GM12878 (cell line): ENCODE results near the gene ZDHHC7. TPM values are rescaled to one million over a fixed set of nuclear protein-coding genes. Genes with fewer than 3 reads are reported as not detected.
A peak's percentile ranks its signal among the peaks of the same experiment; 100 is the strongest.

Source experiments
- ATAC-seq: fragments of 200-7000 bp; cut with Tn5 transposase; 3 replicates; pipeline ENCODE4 v1.9.1; 2020; ENCODE audit warnings: mild to moderate bottlenecking, moderate library complexity
- BruUV-seq: library from RNA; stranded (reverse); fragments of 400-500 nt; replicated peaks from 2 replicates; lab custom pipeline; 2021; lab: Mats Ljungman, UMichigan
- CTCF ChIA-PET: fragments of 300-600 bp; sonication (Branson Sonifier 250); formaldehyde crosslinking; extraction: SDS; loops from one replicate; lab custom pipeline; 2021; ENCODE audit warnings: inconsistent platforms; lab: Yijun Ruan, JAX
- POLR2A ChIA-PET: fragments of 350-600 bp; formaldehyde crosslinking; extraction: SDS; loops from one replicate; lab custom pipeline; 2021; ENCODE audit warnings: inconsistent platforms; lab: Charles Lee
- RAD21 ChIA-PET: fragments of 300-600 bp; sonication (Branson Sonifier 250); formaldehyde crosslinking; loops from one replicate; lab custom pipeline; 2023; ENCODE audit warnings: antibody characterized with exemption; ENCODE audit not compliant: unreplicated experiment; lab: Charles Lee
- SMC1A ChIA-PET: fragments of 300-600 bp; sonication (Branson Sonifier 250); formaldehyde crosslinking; loops from one replicate; lab custom pipeline; 2023; ENCODE audit not compliant: unreplicated experiment, uncharacterized antibody; lab: Charles Lee
- DNase-seq: peaks from one replicate; pipeline ENCODE4 v3.0.0-alpha.2; 2011; ENCODE audit warnings: low read depth, low spot score
- FAIRE-seq: peaks from 3 replicates; lab custom pipeline; 2011; peaks lifted over from hg19 to GRCh38; lab: Jason Lieb, UNC
- H2AFZ ChIP-seq: 2 replicates; pipeline ENCODE4 v1.6.0; 2011; ENCODE audit warnings: low read depth, low read length, control low read depth; ENCODE audit not compliant: control insufficient read depth
- H3K27ac ChIP-seq: 2 replicates; pipeline ENCODE4 v1.5.1; 2011; ENCODE audit warnings: control low read depth; ENCODE audit not compliant: control insufficient read depth, insufficient read depth
- H3K27me3 ChIP-seq, 2 experiments: replicated peaks in 1 of 2; 2 replicates each; pipeline versions ENCODE4 v1.6.0 to v1.6.1; 2011; ENCODE audit warnings: low read length in 1 of 2; ENCODE audit not compliant: control insufficient read depth in 2 of 2, insufficient read depth in 2 of 2
- H3K36me3 ChIP-seq, 2 experiments: 2 replicates each; pipeline ENCODE4 v1.5.1; 2011; ENCODE audit warnings: low read length in 1 of 2; ENCODE audit not compliant: control insufficient read depth in 2 of 2, insufficient read depth in 2 of 2
- H3K4me1 ChIP-seq: 2 replicates; pipeline ENCODE4 v1.6.1; 2011; ENCODE audit warnings: mild to moderate bottlenecking, low read length, moderate library complexity, mixed read lengths; ENCODE audit not compliant: control insufficient read depth, insufficient read depth
- H3K4me2 ChIP-seq: 2 replicates; pipeline ENCODE4 v1.6.0; 2011; ENCODE audit warnings: control low read depth; ENCODE audit not compliant: control insufficient read depth, insufficient read depth
- H3K4me3 ChIP-seq: fragments of 200-600 bp; sonication (generic); 2 replicates; pipeline ENCODE4 v1.5.1; 2016
- H3K79me2 ChIP-seq: 2 replicates; pipeline ENCODE4 v1.6.0; 2011; ENCODE audit warnings: low read length; ENCODE audit not compliant: control insufficient read depth, insufficient read depth
- H3K9ac ChIP-seq: 2 replicates; pipeline ENCODE4 v1.8.0; 2011; ENCODE audit warnings: low read length, control low read depth, mixed read lengths; ENCODE audit not compliant: control insufficient read depth, insufficient read depth
- H3K9me3 ChIP-seq: replicated peaks from 3 replicates; pipeline ENCODE4 v1.5.1; 2011; ENCODE audit warnings: mild to moderate bottlenecking, low read length; ENCODE audit not compliant: control insufficient read depth, insufficient read depth
- H4K20me1 ChIP-seq: 2 replicates; pipeline ENCODE4 v1.6.0; 2011; ENCODE audit not compliant: control insufficient read depth, insufficient read depth
- ASH2L ChIP-seq: fragments of 300-600, 200-600 bp; sonication (generic); IDR thresholded peaks from 2 replicates; pipeline ENCODE4 v1.6.1; 2017; ENCODE audit warnings: low read depth, mild to moderate bottlenecking, borderline replicate concordance
- BCL3 ChIP-seq: IDR thresholded peaks from 2 replicates; pipeline ENCODE4 v1.6.1; 2011; ENCODE audit warnings: borderline replicate concordance, low read depth, mild to moderate bottlenecking, moderate library complexity, low read length; ENCODE audit not compliant: insufficient read depth, poor library complexity, severe bottlenecking
- BRCA1 ChIP-seq: IDR thresholded peaks from 2 replicates; pipeline ENCODE4 v1.6.1; 2011; ENCODE audit warnings: low read depth, low read length, improper control_type of control experiment
- CTCF ChIP-seq, 3 experiments: IDR thresholded peaks in 2 of 3; conservative IDR thresholded peaks in 1 of 3; 2 replicates each; pipeline ENCODE4 v1.5.1; 2011; ENCODE audit warnings: low read depth in 3 of 3, low read length in 3 of 3, mild to moderate bottlenecking in 3 of 3, control low read depth in 2 of 3, moderate library complexity in 2 of 3, inconsistent platforms in 1 of 3, mixed read lengths in 1 of 3; ENCODE audit not compliant: control insufficient read depth in 2 of 3, insufficient read depth in 1 of 3; ENCODE audit errors: extremely low read depth in 1 of 3
- IKZF2 ChIP-seq, 2 experiments: fragments of 450-650 bp; IDR thresholded peaks; 2 replicates each; pipeline ENCODE4 v1.6.1; 2017; ENCODE audit warnings: mild to moderate bottlenecking in 2 of 2, moderate library complexity in 2 of 2
- MEF2B ChIP-seq: fragments of 450-650 bp; IDR thresholded peaks from 2 replicates; pipeline ENCODE4 v1.6.1; 2018; ENCODE audit warnings: mild to moderate bottlenecking, moderate library complexity; ENCODE audit not compliant: partially characterized antibody, poor library complexity, severe bottlenecking
- MTA3 ChIP-seq: IDR thresholded peaks from 2 replicates; pipeline ENCODE4 v1.6.1; 2012; ENCODE audit warnings: low read length, inconsistent platforms, borderline replicate concordance
- NFIC ChIP-seq: IDR thresholded peaks from 2 replicates; pipeline ENCODE4 v1.6.1; 2012; ENCODE audit warnings: low read depth, mild to moderate bottlenecking, inconsistent platforms, low read length, moderate library complexity
- POLR2AphosphoS5 ChIP-seq: IDR thresholded peaks from 2 replicates; pipeline ENCODE4 v1.6.1; 2011; ENCODE audit warnings: mild to moderate bottlenecking, low read length, inconsistent platforms
- STAT1 ChIP-seq: fragments of 450-650 bp; conservative IDR thresholded peaks from 2 replicates; pipeline ENCODE4 v1.6.1; 2014; ENCODE audit warnings: antibody characterized with exemption, mild to moderate bottlenecking
- ZNF274 ChIP-seq: IDR thresholded peaks from one replicate; pipeline ENCODE4 v1.8.0; 2011; ENCODE audit not compliant: insufficient read length, insufficient read depth
- WGBS: methylation state at CpG from one replicate; pipeline ENCODE4 v1.1.6; 2016; ENCODE audit warnings: low lambda C conversion rate; ENCODE audit not compliant: insufficient replicate concordance, insufficient coverage; ENCODE audit errors: missing lambda C conversion rate; 5-methylcytosine and 5-hydroxymethylcytosine counted together
- in situ Hi-C: fragments of 300-500 bp; cut with MboI; formaldehyde crosslinking; loops from 9 replicates; pipeline ENCODE4 v1.14.3; 2018; ENCODE audit warnings: mixed read lengths
- intact Hi-C: fragments of 100-400 bp; cut with micrococcal nuclease; formaldehyde crosslinking; loops from one replicate; pipeline ENCODE4 v1.14.2; 2022; ENCODE audit not compliant: unreplicated experiment
- polyA plus RNA-seq, 11 experiments: library from polyadenylated mRNA; depleted of rRNA in 4 of 11; unstranded in 6 of 11; stranded (reverse) in 5 of 11; fragments of >200 nt; fragmentation: Nextera tagmentation in 4 of 11; fragmentation: Illumina TruSeq in 1 of 11; extraction: Ambion mirVana in 4 of 11; extraction: Trizol in 1 of 11; gene quantifications; 1 replicate in 1 of 11; 2 replicates in 10 of 11; pipeline versions ENCODE4 v1.2.1 to v1.2.3, GENCODE V29; 2011 to 2016; ENCODE audit warnings: inconsistent platforms in 2 of 11, missing spikeins in 2 of 11, low read depth in 1 of 11
- total RNA-seq, 4 experiments: library from RNA; depleted of rRNA in 3 of 4; stranded (reverse); fragments of >200 nt in 3 of 4; fragmentation: Illumina TruSeq in 1 of 4; extraction: Trizol in 1 of 4; gene quantifications; 2 replicates each; pipeline versions ENCODE4 v1.2.1 to v1.2.3, GENCODE V29; 2013 to 2021

The ZDHHC7 gene
- total and polyA plus RNA-seq, 10 of the 15 experiments (the other 5 are each of a cell fraction or from before 2014, with no cell fraction given) = 0.87 to 26.0 (median 20.0) TPM

GRCh38 chr16:84959784-84960417 is 51.4 kb downstream of the ZDHHC7 start:
- ATAC-seq (no peak), DNase-seq (no peak)
- no TSS peak for BruUV-seq
- SMC1A ChIA-PET = no interaction called here
- 41% methylated on average over 17 of the region's 17 CpGs for WGBS
- H2AFZ ChIP-seq = no peak overlapping the region
- no peaks in the 10 kb centered on the region for H3K79me2 ChIP-seq
- no peak overlapping the region for H3K27ac ChIP-seq
- no peaks in the 10 kb centered on the region for H3K4me1 ChIP-seq
- no peaks in the 10 kb centered on the region for H3K36me3 ChIP-seq
- H3K4me3 ChIP-seq = no peak overlapping the region
- RAD21 ChIA-PET = no interaction called here
- no peaks in the 10 kb centered on the region; the same call in 2 of the 3 replicates for H3K9me3 ChIP-seq
- no peak overlapping the region for H3K4me2 ChIP-seq
- H4K20me1 ChIP-seq = no peaks in the 10 kb centered on the region
- no peaks in the 10 kb centered on the region for H3K27me3 ChIP-seq
- TF ChIP-seq BCL3 (peak; percentile 18), ASH2L (no peak), POLR2AphosphoS5 (no peak), ZNF274 (no peak)
- TF ChIP-seq, all 136 proteins: peak for 1
- CTCF ChIA-PET = no interaction called here
- no peak for FAIRE-seq
- POLR2A ChIA-PET = no interaction called here
- intact Hi-C loops (no loop called here), in situ Hi-C loops (loop anchor here (25.0 kb wide), 2 partner anchors 323 to 448 kb away; partner anchors contain the start of genes KLHL36 and MEAK7)
- H3K9ac ChIP-seq = no peak overlapping the region

GRCh38 chr16:84959045-84959576 is 52.2 kb downstream of the ZDHHC7 start:
- FAIRE-seq (no peak), ATAC-seq (peak; percentile 60), DNase-seq (no peak)
- TF ChIP-seq BRCA1 (no peak), IKZF2 (IDR thresholded peaks at IDR 0.05) (no peak), MEF2B (no peak), CTCF (IDR thresholded peaks at IDR 0.05 in 2 of 3, conservative IDR thresholded peaks at IDR 0.05 in 1 of 3; ENCODE audit: control insufficient read depth in 2 of 3, extremely low read depth in 1 of 3, insufficient read depth in 1 of 3, low read depth in 3 of 3, low read length in 3 of 3) (peak; percentile 6 to 24 (median 6); a peak in 2 of 6 replicates), MTA3 (no peak), STAT1 (no peak), NFIC (no peak)
- 58% methylated on average over 13 of the region's 13 CpGs for WGBS
- H3K79me2 ChIP-seq = no peaks in the 10 kb centered on the region
- RAD21 ChIA-PET = no interaction called here
- no peak overlapping the region for H2AFZ ChIP-seq
- H3K4me1 ChIP-seq = no peaks in the 10 kb centered on the region
- H3K27ac ChIP-seq = no peak overlapping the region
- H3K4me3 ChIP-seq = no peak overlapping the region
- CTCF ChIA-PET = interaction anchor here (1.6 kb wide), 1 partner anchor 12 kb away, joined by 6 read pairs; no protein-coding TSS in a partner anchor
- no peaks in the 10 kb centered on the region for H3K36me3 ChIP-seq
- no TSS peak for BruUV-seq
- H3K4me2 ChIP-seq = no peak overlapping the region
- no peaks in the 10 kb centered on the region for H4K20me1 ChIP-seq
- H3K9ac ChIP-seq = no peak overlapping the region
- POLR2A ChIA-PET = no interaction called here
- no peaks in the 10 kb centered on the region; the same call in 2 of the 3 replicates for H3K9me3 ChIP-seq
- SMC1A ChIA-PET = no interaction called here
- H3K27me3 ChIP-seq = no peaks in the 10 kb centered on the region
- in situ Hi-C loops = loop anchor here (25.0 kb wide), 2 partner anchors 322 to 447 kb away; partner anchors contain the start of genes KLHL36 and MEAK7
- intact Hi-C loops = no loop called here
